Thoracic aorta (tissue), 2 donors: ENCODE data around the gene PCDHGA1. TPM values are rescaled to one million over a fixed set of nuclear protein-coding genes. Genes with fewer than 3 reads are reported as not detected.
"Not testable (repeated sequence)": the region's sequence is repeated elsewhere in the genome, so short reads cannot be mapped to it uniquely, and the experiment has no call there.

Experiments
- ATAC-seq: fragments of 150-250 bp; one replicate; pipeline ENCODE4 v1.8.0; 2017; ENCODE audit warnings: low read depth; ENCODE audit not compliant: insufficient number of reproducible peaks, low FRiP score
- DNase-seq: peaks from one replicate; pipeline ENCODE4 v3.0.0-alpha.2; 2020; ENCODE audit warnings: low spot score
- H3K27ac ChIP-seq, 2 donors: fragments of 200-600 bp; sonication (generic); 1 replicate in 1 of 2; 2 replicates in 1 of 2; pipeline ENCODE4 v1.5.1; 2016; ENCODE audit warnings: mild to moderate bottlenecking in 2 of 2, moderate library complexity in 2 of 2
- H3K27me3 ChIP-seq: fragments of 200-600 bp; sonication (generic); replicated peaks from 2 replicates; pipeline ENCODE4 v1.6.0; 2016; ENCODE audit warnings: mild to moderate bottlenecking; ENCODE audit not compliant: insufficient read depth
- H3K36me3 ChIP-seq: fragments of 200-600 bp; sonication (generic); one replicate; pipeline ENCODE4 v1.5.1; 2016
- H3K4me1 ChIP-seq, 2 donors: fragments of 200-600 bp; sonication (generic); 1 replicate in 1 of 2; 2 replicates in 1 of 2; pipeline versions ENCODE4 v1.5.1 to v1.6.0; 2016; ENCODE audit warnings: low read depth in 2 of 2, mild to moderate bottlenecking in 1 of 2; ENCODE audit not compliant: control insufficient read depth in 1 of 2
- H3K4me3 ChIP-seq: fragments of 200-600 bp; sonication (generic); 2 replicates; pipeline ENCODE4 v1.5.1; 2016; ENCODE audit warnings: mild to moderate bottlenecking
- H3K9me3 ChIP-seq: fragments of 200-600 bp; sonication (generic); 2 replicates; pipeline ENCODE4 v1.5.1; 2016
- total RNA-seq, 2 donors: library from RNA; depleted of rRNA; stranded (reverse); fragments of >200 nt; gene quantifications; one replicate each; pipeline versions ENCODE4 v1.1.0 to v1.2.3, GENCODE V29; 2016
- TF ChIP-seq, protein P1 (sequence below): fragments of 200-600 bp; sonication (generic); IDR thresholded peaks from one replicate; pipeline ENCODE4 v1.5.1; 2019; ENCODE audit warnings: antibody characterized with exemption

The PCDHGA1 gene
- total RNA-seq, 2 donors from 2014 or later = 0.41 to 2.8 TPM

DNA sequence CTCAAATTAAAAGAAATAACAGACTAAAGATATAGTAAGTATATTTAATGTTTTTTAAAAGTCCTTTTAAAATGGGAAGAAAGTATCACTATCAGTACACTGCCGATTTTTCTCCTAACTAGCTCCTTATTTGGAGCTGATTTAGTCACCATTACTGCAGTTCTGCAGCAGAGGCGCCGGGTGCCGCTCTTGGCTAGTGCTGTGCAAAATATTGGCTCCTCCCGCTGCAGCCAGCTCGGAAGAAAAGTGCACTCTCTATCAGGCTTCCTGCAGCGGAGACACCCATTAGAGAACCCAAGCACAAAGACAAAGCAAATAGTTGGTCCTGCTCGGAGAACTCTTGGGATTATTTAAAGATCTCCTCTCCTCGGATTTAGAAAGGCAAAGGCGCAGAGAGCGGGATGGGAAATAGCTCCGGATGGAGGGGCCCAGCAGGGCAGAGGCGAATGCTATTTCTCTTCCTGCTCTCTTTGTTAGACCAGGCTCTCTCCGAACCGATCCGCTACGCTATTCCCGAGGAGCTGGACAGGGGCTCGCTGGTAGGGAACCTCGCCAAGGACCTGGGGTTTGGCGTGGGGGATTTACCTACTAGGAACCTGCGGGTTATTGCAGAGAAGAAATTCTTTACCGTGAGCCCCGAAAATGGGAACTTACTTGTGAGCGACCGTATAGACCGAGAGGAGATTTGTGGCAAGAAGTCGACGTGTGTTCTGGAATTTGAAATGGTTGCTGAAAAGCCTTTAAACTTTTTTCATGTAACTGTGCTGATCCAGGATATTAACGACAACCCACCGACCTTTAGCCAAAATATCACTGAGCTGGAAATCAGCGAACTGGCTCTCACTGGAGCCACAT lies 39.9 kb downstream of the PCDHGA1 start, which contains the start of gene PCDHGB3:
PCDHGB3 (plus strand) TSS at position 249 of the 855 bp plus-strand sequence; CDS start at position 402, 153 bp downstream.
- Histone ChIP-seq H3K4me1 (no peaks in the 10 kb centered on the region), H3K9me3 (peaks cover 93% of the 10 kb centered on the region), H3K27me3 (no peaks in the 10 kb centered on the region), H3K4me3 (peak within 1 kb of the TSS; percentile 41), H3K27ac (no peak within 1 kb of the TSS), H3K36me3 (no peaks in the 10 kb centered on the region)
- TF ChIP-seq, protein P1, sequence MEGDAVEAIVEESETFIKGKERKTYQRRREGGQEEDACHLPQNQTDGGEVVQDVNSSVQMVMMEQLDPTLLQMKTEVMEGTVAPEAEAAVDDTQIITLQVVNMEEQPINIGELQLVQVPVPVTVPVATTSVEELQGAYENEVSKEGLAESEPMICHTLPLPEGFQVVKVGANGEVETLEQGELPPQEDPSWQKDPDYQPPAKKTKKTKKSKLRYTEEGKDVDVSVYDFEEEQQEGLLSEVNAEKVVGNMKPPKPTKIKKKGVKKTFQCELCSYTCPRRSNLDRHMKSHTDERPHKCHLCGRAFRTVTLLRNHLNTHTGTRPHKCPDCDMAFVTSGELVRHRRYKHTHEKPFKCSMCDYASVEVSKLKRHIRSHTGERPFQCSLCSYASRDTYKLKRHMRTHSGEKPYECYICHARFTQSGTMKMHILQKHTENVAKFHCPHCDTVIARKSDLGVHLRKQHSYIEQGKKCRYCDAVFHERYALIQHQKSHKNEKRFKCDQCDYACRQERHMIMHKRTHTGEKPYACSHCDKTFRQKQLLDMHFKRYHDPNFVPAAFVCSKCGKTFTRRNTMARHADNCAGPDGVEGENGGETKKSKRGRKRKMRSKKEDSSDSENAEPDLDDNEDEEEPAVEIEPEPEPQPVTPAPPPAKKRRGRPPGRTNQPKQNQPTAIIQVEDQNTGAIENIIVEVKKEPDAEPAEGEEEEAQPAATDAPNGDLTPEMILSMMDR = no peak
- DNase-seq (no peak), ATAC-seq (no peak)

DNA sequence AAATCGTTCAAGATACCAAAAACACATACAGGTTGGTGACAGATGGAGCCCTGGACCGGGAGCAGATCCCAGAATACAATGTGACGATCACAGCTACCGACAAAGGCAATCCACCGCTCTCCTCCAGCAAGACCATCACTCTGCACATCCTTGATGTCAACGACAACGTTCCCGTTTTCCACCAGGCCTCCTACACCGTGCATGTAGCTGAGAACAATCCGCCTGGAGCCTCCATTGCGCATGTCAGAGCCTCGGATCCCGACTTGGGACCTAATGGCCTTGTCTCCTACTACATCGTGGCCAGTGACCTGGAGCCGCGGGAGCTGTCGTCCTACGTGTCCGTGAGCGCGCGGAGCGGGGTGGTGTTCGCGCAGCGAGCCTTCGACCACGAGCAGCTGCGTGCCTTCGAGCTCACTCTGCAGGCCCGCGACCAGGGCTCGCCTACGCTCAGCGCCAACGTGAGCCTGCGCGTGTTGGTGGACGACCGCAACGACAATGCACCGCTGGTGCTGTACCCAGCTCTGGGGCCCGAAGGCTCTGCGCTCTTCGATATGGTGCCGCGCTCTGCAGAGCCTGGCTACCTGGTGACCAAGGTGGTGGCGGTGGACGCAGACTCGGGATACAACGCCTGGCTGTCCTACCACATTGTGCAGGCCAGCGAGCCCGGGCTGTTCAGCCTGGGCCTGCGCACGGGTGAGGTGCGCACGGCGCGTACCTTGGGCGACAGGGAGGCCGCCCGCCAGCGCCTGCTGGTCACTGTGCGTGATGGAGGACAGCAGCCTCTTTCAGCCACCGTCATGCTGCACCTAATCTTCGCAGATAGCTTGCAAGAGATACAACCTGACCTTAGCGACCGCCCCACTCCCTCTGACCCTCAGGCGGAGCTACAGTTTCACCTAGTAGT lies 41.5 kb downstream of the PCDHGA1 start:
- peaks cover 89% of the 10 kb centered on the region for H3K9me3 ChIP-seq
- H3K27me3 ChIP-seq = no peaks in the 10 kb centered on the region
- H3K36me3 ChIP-seq = no peaks in the 10 kb centered on the region
- no peak for ATAC-seq
- H3K4me3 ChIP-seq = peak overlapping the region; percentile 24
- H3K27ac ChIP-seq = no peak overlapping the region
- no peak for DNase-seq
- H3K4me1 ChIP-seq = no peaks in the 10 kb centered on the region
- TF ChIP-seq, protein P1 = no peak

DNA sequence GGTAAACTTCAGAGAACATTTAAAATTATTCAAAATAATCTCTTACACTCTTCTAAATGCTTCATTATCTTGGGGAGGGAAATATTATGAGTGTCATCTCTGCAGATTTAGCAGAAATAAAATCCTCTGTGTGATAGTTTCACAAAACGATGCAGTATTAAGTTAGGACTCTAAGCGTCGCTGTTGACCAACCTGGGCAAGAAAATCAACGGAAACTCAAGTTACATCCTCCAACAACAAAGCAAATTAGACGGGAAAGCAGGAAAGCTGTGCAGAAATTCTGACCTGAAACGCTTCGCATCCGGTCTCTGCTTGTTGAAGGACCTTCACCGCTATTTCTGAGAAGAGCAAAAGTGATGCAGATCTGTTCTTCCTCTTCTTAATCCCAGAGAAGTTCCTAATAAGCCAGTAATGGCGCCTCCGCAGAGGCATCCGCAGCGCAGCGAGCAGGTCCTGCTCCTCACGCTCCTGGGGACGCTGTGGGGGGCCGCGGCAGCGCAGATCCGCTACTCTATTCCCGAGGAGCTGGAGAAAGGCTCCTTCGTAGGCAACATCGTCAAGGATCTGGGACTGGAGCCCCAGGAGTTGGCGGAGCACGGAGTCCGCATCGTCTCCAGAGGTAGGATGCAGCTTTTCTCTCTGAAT lies 43.5 kb downstream of the PCDHGA1 start, which contains the start of gene PCDHGA6:
PCDHGA6 (plus strand) TSS at position 219 of the 645 bp plus-strand sequence; CDS start at position 412, 193 bp downstream.
- Histone ChIP-seq H3K4me1 (no peaks in the 10 kb centered on the region), H3K27ac (no peak within 1 kb of the TSS), H3K27me3 (no peaks in the 10 kb centered on the region), H3K4me3 (peak within 1 kb of the TSS; percentile 18), H3K9me3 (peaks cover 94% of the 10 kb centered on the region), H3K36me3 (no peaks in the 10 kb centered on the region)
- TF ChIP-seq, protein P1 = no peak
- DNase-seq (no peak), ATAC-seq (no peak)

DNA sequence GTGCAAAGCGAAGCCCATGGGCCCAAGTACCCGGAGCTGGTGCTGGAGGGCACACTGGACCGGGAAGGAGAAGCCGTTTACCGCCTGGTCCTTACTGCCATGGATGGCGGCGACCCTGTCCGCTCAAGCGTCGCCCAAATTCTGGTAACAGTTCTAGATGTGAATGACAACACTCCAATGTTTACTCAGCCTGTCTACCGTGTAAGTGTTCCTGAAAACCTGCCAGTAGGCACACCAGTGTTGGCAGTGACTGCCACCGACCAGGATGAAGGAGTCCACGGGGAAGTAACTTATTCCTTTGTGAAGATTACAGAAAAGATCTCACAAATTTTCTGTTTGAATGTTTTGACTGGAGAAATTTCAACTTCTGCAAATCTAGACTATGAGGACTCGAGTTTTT lies 44.3 kb downstream of the PCDHGA1 start:
- Histone ChIP-seq H3K4me1 (no peaks in the 10 kb centered on the region), H3K4me3 (no peak overlapping the region), H3K27me3 (no peaks in the 10 kb centered on the region), H3K27ac (no peak overlapping the region), H3K9me3 (peaks cover 93% of the 10 kb centered on the region), H3K36me3 (no peaks in the 10 kb centered on the region)
- no peak for ATAC-seq
- TF ChIP-seq, protein P1 = no peak
- DNase-seq = no peak

DNA sequence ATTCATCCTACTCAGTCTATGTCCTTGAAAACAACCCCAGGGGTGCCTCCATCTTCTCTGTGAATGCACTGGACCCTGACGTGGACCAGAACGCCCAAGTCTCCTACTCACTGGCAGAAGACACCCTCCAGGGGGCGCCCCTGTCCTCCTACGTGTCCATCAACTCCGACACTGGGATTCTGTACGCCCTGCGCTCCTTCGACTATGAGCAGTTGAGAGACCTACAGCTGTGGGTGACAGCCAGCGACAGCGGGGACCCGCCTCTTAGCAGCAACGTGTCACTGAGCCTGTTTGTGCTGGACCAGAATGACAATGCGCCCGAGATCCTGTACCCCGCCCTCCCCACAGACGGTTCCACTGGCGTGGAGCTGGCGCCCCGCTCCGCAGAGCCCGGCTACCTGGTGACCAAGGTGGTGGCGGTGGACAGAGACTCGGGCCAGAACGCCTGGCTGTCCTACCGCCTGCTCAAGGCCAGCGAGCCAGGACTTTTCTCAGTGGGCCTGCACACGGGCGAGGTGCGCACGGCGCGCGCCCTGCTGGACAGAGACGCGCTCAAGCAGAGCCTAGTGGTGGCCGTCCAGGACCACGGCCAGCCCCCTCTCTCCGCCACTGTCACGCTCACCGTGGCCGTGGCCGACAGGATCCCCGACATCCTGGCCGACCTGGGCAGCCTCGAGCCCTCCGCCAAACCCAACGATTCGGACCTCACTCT lies 45.3 kb downstream of the PCDHGA1 start:
- H3K4me1 ChIP-seq, DNase-seq, H3K4me3 ChIP-seq, H3K27ac ChIP-seq, H3K27me3 ChIP-seq, H3K36me3 ChIP-seq, ATAC-seq: not testable (repeated sequence)
- H3K9me3 ChIP-seq = peaks cover 90% of the 10 kb centered on the region
